ENCODE measurements around the gene CD82. TPM values are rescaled to one million over a fixed set of nuclear protein-coding genes. Genes with fewer than 3 reads are reported as not detected.

CD82 gene
- total RNA-seq, 3 donors from 2014 or later (not counting 1 experiment from before 2014, with no cell fraction given), result 11.6 to 42.1 (median 13.0) TPM

DNA sequence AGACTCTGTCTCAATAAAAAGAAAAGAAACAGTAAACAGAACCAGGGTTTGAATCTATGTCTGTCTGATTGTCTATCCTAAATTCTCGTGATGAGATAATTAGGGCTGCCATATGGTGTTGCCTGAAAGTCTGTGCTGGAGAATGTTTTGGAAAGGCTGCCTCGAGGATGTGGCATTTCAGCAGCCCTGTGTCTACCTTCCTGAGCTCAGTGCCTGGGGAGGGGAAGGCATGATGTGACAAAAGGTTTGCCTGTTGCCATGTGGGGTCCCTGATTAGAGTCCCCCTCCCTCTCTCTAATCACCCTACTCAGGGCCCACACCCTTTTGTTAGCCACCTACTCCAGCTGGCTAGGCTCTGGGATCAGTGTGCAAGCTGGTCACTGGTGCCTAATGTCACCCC is 15.2 kb downstream of the CD82 start:
- no peak overlapping the region for H3K27ac ChIP-seq (ENCODE audit: low read length)
- Mint-ChIP-seq H3K27me3 (ENCODE audit: low read depth in 2 of 2) (no peaks in the 10 kb centered on the region), H3K4me3 (no peak overlapping the region), H3K9me3 (no peaks in the 10 kb centered on the region), H3K36me3 (peaks cover 5% of the 10 kb centered on the region), H3K27ac (no peak overlapping the region), H3K4me1 (peaks cover 6 to 10% of the 10 kb centered on the region in 2 donors)
- peaks cover 6% of the 10 kb centered on the region for H3K9me3 ChIP-seq (ENCODE audit: control insufficient read depth, insufficient read depth, low read length)
- TF ChIP-seq, protein P1, sequence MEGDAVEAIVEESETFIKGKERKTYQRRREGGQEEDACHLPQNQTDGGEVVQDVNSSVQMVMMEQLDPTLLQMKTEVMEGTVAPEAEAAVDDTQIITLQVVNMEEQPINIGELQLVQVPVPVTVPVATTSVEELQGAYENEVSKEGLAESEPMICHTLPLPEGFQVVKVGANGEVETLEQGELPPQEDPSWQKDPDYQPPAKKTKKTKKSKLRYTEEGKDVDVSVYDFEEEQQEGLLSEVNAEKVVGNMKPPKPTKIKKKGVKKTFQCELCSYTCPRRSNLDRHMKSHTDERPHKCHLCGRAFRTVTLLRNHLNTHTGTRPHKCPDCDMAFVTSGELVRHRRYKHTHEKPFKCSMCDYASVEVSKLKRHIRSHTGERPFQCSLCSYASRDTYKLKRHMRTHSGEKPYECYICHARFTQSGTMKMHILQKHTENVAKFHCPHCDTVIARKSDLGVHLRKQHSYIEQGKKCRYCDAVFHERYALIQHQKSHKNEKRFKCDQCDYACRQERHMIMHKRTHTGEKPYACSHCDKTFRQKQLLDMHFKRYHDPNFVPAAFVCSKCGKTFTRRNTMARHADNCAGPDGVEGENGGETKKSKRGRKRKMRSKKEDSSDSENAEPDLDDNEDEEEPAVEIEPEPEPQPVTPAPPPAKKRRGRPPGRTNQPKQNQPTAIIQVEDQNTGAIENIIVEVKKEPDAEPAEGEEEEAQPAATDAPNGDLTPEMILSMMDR (IDR thresholded peaks at IDR 0.05), result no peak
- DNase-seq (no peak), ATAC-seq (no peak)
- no peaks in the 10 kb centered on the region for H3K27me3 ChIP-seq (ENCODE audit: control insufficient read depth, insufficient read depth, low read length)
- 86% methylated on average over 2 of the region's 2 CpGs for WGBS (ENCODE audit: insufficient coverage)
- no peak overlapping the region for H3K4me3 ChIP-seq (ENCODE audit: low read length)
- intact Hi-C loops (cut with micrococcal nuclease), result no loop called here
- peaks cover 30% of the 10 kb centered on the region for H3K4me1 ChIP-seq (ENCODE audit: control insufficient read depth, insufficient read depth, low read length)
- peaks cover 4% of the 10 kb centered on the region for H3K36me3 ChIP-seq (ENCODE audit: control insufficient read depth, insufficient read depth, low read length)

DNA sequence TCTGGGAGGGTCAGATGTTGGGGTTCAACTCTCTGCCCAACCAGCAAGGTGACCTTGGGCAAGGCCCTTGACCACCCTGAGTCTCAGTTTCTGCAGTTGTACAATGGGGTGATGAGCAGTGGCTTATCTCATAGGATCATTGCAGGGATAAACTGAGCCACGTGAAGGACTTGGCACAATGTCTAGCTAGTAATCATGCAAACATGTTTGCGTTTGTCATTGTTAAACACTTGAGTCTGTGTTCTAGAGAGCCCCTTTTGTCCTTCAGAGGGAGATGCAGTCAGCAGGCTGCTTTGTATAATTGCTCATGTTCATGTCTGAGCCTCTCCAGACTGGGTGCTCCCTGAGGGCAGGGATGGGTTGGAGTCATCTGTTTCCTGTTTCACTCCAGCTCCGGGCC is 15.8 kb downstream of the CD82 start:
- H3K4me1 Mint-ChIP-seq, result peaks cover under 1 to 5% of the 10 kb centered on the region in 2 donors
- Histone ChIP-seq H3K9me3 (ENCODE audit: control insufficient read depth, insufficient read depth, low read length) (peaks cover 6% of the 10 kb centered on the region), H3K4me1 (ENCODE audit: control insufficient read depth, insufficient read depth, low read length) (peaks cover 28% of the 10 kb centered on the region), H3K36me3 (ENCODE audit: control insufficient read depth, insufficient read depth, low read length) (peaks cover 4% of the 10 kb centered on the region), H3K4me3 (ENCODE audit: low read length) (no peak overlapping the region), H3K27ac (ENCODE audit: low read length) (no peak overlapping the region), H3K27me3 (ENCODE audit: control insufficient read depth, insufficient read depth, low read length) (no peaks in the 10 kb centered on the region)
- TF ChIP-seq, protein P1 (IDR thresholded peaks at IDR 0.05), result no peak
- no peaks in the 10 kb centered on the region for H3K27me3 Mint-ChIP-seq (ENCODE audit: low read depth in 2 of 2)
- no peaks in the 10 kb centered on the region for H3K9me3 Mint-ChIP-seq
- intact Hi-C loops (cut with micrococcal nuclease), result no loop called here
- no peak overlapping the region for H3K4me3 Mint-ChIP-seq
- 95% methylated on average over 3 of the region's 3 CpGs for WGBS (ENCODE audit: insufficient coverage)
- no peak overlapping the region for H3K27ac Mint-ChIP-seq
- ATAC-seq (no peak), DNase-seq (no peak)
- H3K36me3 Mint-ChIP-seq, result peaks cover 5% of the 10 kb centered on the region

DNA sequence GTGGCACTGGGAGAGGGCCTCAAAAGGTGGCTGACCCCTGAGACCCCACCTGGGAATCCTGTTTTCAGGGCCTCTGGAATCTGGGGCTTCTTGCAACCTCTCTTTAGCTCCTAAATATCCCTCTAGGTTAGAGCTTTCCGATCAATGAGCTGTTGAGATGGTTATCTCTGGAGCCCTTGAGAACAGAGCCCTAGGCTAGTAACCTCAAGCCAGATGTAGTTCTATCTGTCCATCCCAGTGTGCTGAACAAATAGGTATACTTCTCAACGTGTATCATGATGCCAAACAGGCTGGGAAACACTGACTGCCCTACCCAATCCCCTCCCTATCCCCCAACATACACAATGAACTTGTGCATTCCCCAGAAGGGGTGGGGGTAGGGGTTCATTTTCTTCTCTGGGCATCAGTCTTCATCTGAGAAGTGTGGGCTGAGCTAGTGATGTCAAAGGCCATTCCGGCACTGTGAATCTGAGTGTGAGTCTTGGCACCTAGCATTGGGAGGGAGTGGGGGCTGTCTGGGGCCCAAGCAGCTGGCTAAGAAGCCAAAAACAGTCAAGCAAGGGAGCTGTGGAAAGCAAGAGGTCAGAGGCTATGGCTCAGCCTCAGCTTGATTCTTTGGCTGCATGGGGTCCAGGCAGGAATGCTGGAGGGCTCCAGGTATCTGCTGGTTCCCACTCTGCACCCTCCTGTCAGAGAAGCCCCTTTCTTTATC is 17.3 kb downstream of the CD82 start:
- TF ChIP-seq, protein P1 (IDR thresholded peaks at IDR 0.05), result no peak
- H3K4me1 ChIP-seq (ENCODE audit: control insufficient read depth, insufficient read depth, low read length), result peaks cover 17% of the 10 kb centered on the region
- no peaks in the 10 kb centered on the region for H3K9me3 Mint-ChIP-seq
- intact Hi-C loops (cut with micrococcal nuclease), result no loop called here
- no peaks in the 10 kb centered on the region for H3K4me1 Mint-ChIP-seq
- H3K9me3 ChIP-seq (ENCODE audit: control insufficient read depth, insufficient read depth, low read length), result peaks cover 6% of the 10 kb centered on the region
- no peaks in the 10 kb centered on the region for H3K27me3 Mint-ChIP-seq (ENCODE audit: low read depth in 2 of 2)
- H3K4me3 ChIP-seq (ENCODE audit: low read length), result no peak overlapping the region
- H3K36me3 Mint-ChIP-seq, result peaks cover 5% of the 10 kb centered on the region
- 95% methylated on average over 2 of the region's 3 CpGs for WGBS (ENCODE audit: insufficient coverage)
- ATAC-seq, result no peak
- no peak overlapping the region for H3K27ac Mint-ChIP-seq
- no peak overlapping the region for H3K27ac ChIP-seq (ENCODE audit: low read length)
- no peak overlapping the region for H3K4me3 Mint-ChIP-seq
- DNase-seq, result no peak
- H3K36me3 ChIP-seq (ENCODE audit: control insufficient read depth, insufficient read depth, low read length), result peaks cover 7% of the 10 kb centered on the region
- H3K27me3 ChIP-seq (ENCODE audit: control insufficient read depth, insufficient read depth, low read length), result no peaks in the 10 kb centered on the region

DNA sequence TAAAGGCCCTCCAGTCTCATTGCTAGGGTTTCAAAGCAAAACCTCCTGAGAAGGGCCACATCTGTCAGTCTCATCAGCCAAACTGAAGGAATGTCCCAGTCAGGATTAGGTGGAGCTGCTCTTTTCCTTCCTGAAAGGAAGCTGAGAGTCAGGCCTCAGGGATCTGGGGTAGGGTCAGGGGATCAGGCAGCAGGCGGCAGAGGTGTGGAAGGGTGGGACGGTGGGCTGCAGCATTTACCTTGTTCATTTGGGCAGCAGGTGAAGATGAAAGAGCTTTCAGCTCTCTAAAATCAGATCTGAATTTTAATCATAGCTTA is 17.8 kb downstream of the CD82 start:
- intact Hi-C loops (cut with micrococcal nuclease), result no loop called here
- H3K4me1 Mint-ChIP-seq, result no peaks in the 10 kb centered on the region

More for the DNA sequence above, 17.8 kb downstream of the CD82 start:
- TF ChIP-seq, protein P1 (IDR thresholded peaks at IDR 0.05), result no peak
- Histone ChIP-seq H3K4me1 (ENCODE audit: control insufficient read depth, insufficient read depth, low read length) (peaks cover 12% of the 10 kb centered on the region), H3K27me3 (ENCODE audit: control insufficient read depth, insufficient read depth, low read length) (no peaks in the 10 kb centered on the region), H3K9me3 (ENCODE audit: control insufficient read depth, insufficient read depth, low read length) (peaks cover 6% of the 10 kb centered on the region), H3K4me3 (ENCODE audit: low read length) (no peak overlapping the region), H3K36me3 (ENCODE audit: control insufficient read depth, insufficient read depth, low read length) (peaks cover 7% of the 10 kb centered on the region), H3K27ac (ENCODE audit: low read length) (no peak overlapping the region)
- H3K27ac Mint-ChIP-seq, result no peak overlapping the region
- H3K36me3 Mint-ChIP-seq, result peaks cover 5% of the 10 kb centered on the region
- H3K4me3 Mint-ChIP-seq, result no peak overlapping the region
- DNase-seq, result no peak
- no peaks in the 10 kb centered on the region for H3K27me3 Mint-ChIP-seq (ENCODE audit: low read depth in 2 of 2)
- 91% methylated on average over 2 of the region's 2 CpGs for WGBS (ENCODE audit: insufficient coverage)
- ATAC-seq, result no peak
- no peaks in the 10 kb centered on the region for H3K9me3 Mint-ChIP-seq

All from natural killer cell (primary cell).